Activated CD4-positive, alpha-beta T cell treated with anti-CD3 and anti-CD28 coated beads, Interleukin-2, amount 10 ng/mL, durations not matched to agents 7 days and 5 days (primary cell): ENCODE measurements around the gene SIT1. TPM values are rescaled to one million over a fixed set of nuclear protein-coding genes. Genes with fewer than 3 reads are reported as not detected.
A peak's percentile ranks its signal among the peaks of the same experiment; 100 is the strongest.

ENCODE experiments used
- CTCF ChIA-PET: fragments of 350-600 bp; sonication (Branson Sonifier 250); formaldehyde crosslinking; loops from one replicate; lab custom pipeline; 2021; ENCODE audit warnings: antibody characterized with exemption; lab: Charles Lee
- POLR2A ChIA-PET: fragments of 350-600 bp; sonication (Branson Sonifier 250); formaldehyde crosslinking; loops from one replicate; lab custom pipeline; 2021; ENCODE audit warnings: antibody characterized with exemption; lab: Charles Lee
- DNase-seq: peaks from one replicate; pipeline ENCODE4 v3.0.0-alpha.2; 2020
- H3K27ac Mint-ChIP-seq: one replicate; pipeline ENCODE4 v1.8.0; 2021; ENCODE audit warnings: mild to moderate bottlenecking, moderate library complexity, mixed read lengths
- H3K27me3 Mint-ChIP-seq: one replicate; pipeline ENCODE4 v1.8.0; 2021; ENCODE audit warnings: mixed read lengths
- H3K36me3 Mint-ChIP-seq: one replicate; pipeline ENCODE4 v1.8.0; 2021; ENCODE audit warnings: low read depth, mixed read lengths
- H3K4me1 Mint-ChIP-seq: one replicate; pipeline ENCODE4 v1.8.0; 2021; ENCODE audit warnings: mixed read lengths
- H3K4me3 Mint-ChIP-seq: one replicate; pipeline ENCODE4 v1.8.0; 2021; ENCODE audit warnings: mild to moderate bottlenecking, moderate library complexity, mixed read lengths
- H3K9me3 Mint-ChIP-seq: one replicate; pipeline ENCODE4 v1.8.0; 2021; ENCODE audit warnings: mixed read lengths
- total RNA-seq, 2 experiments: library from RNA; stranded (reverse); gene quantifications; one replicate each; pipeline ENCODE4 v1.2.3, GENCODE V29; 2021

Gene SIT1
- total RNA-seq, 2 experiments from 2014 or later = 195 to 202 TPM

- H3K27ac Mint-ChIP-seq = peak overlapping the region; percentile 88
- H3K4me3 Mint-ChIP-seq = peak overlapping the region; percentile 85
- no peak for DNase-seq
- POLR2A ChIA-PET = interaction anchor here (0.6 kb wide), 1 partner anchor 62 kb away, joined by 3 read pairs; no protein-coding TSS in a partner anchor
- H3K27me3 Mint-ChIP-seq = no peaks in the 10 kb centered on the region
- CTCF ChIA-PET = interaction anchor here (0.6 to 7.2 kb wide), 14 partner anchors 8 to 1769 kb away, joined by 3 to 74 read pairs (median 5); partner anchors contain the start of genes CA9, CREB3, SIT1 and TLN1
- H3K9me3 Mint-ChIP-seq = peaks cover 4% of the 10 kb centered on the region
- peaks cover 58% of the 10 kb centered on the region for H3K4me1 Mint-ChIP-seq
- peaks cover 25% of the 10 kb centered on the region for H3K36me3 Mint-ChIP-seq
Measured at GRCh38 chr9:35665471-35665818, 14.7 kb upstream of the SIT1 start.

- Mint-ChIP-seq H3K27me3 (no peaks in the 10 kb centered on the region), H3K36me3 (peaks cover 31% of the 10 kb centered on the region), H3K4me1 (peaks cover 64% of the 10 kb centered on the region), H3K4me3 (peak within 1 kb of the TSS; percentile 85), H3K9me3 (peaks cover 4% of the 10 kb centered on the region), H3K27ac (peak within 1 kb of the TSS; percentile 88)
- POLR2A ChIA-PET = interaction anchor here (0.7 to 1.1 kb wide), 2 partner anchors 17 to 64 kb away, joined by 3 to 4 read pairs; no protein-coding TSS in a partner anchor
- CTCF ChIA-PET = interaction anchor here (0.7 to 7.2 kb wide), 18 partner anchors 8 to 126 kb away, joined by 3 to 74 read pairs (median 4); partner anchors contain the start of genes CA9, CREB3, GBA2 and RGP1
- peak; percentile 76 for DNase-seq
Measured at GRCh38 chr9:35664531-35665470, 14.1 kb upstream of the SIT1 start, which contains the start of gene ARHGEF39. Gene ARHGEF39 (minus strand): TSS chr9:35665195. CDS start chr9:35665169, 26 bp downstream.

GRCh38 chr9:35662437-35662836, 11.7 kb upstream of the SIT1 start:
- POLR2A ChIA-PET = interaction anchor here (0.6 kb wide), 1 partner anchor 82 kb away, joined by 3 read pairs; no protein-coding TSS in a partner anchor
- H3K4me3 Mint-ChIP-seq = peak overlapping the region; percentile 50

GRCh38 chr9:35661756-35662350, 11.1 kb upstream of the SIT1 start:
- ChIA-PET POLR2A (interaction anchor here (0.5 to 1.0 kb wide), 3 partner anchors 8 to 81 kb away, joined by 3 to 4 read pairs (median 3); no protein-coding TSS in a partner anchor), CTCF (interaction anchor here (1.3 to 7.2 kb wide), 5 partner anchors 14 to 95 kb away, joined by 5 to 74 read pairs (median 5); partner anchors contain the start of gene SIT1)

More at GRCh38 chr9:35662437-35662836, 11.7 kb upstream of the SIT1 start:
- Mint-ChIP-seq H3K36me3 (peaks cover 42% of the 10 kb centered on the region), H3K4me1 (peaks cover 80% of the 10 kb centered on the region), H3K27me3 (peaks cover 4% of the 10 kb centered on the region), H3K9me3 (peaks cover 3% of the 10 kb centered on the region), H3K27ac (peak overlapping the region; percentile 76)
- no peak for DNase-seq
- CTCF ChIA-PET = interaction anchor here (1.3 to 7.2 kb wide), 3 partner anchors 14 to 66 kb away, joined by 5 to 74 read pairs (median 7); partner anchors contain the start of gene SIT1

GRCh38 chr9:35660966-35661415, 10.3 kb upstream of the SIT1 start:
- H3K4me3 Mint-ChIP-seq = peak overlapping the region; percentile 26
- peaks cover 4% of the 10 kb centered on the region for H3K27me3 Mint-ChIP-seq
- no peak for DNase-seq
- no peaks in the 10 kb centered on the region for H3K9me3 Mint-ChIP-seq
- H3K27ac Mint-ChIP-seq = peak overlapping the region; percentile 54
- H3K36me3 Mint-ChIP-seq = peaks cover 42% of the 10 kb centered on the region
- H3K4me1 Mint-ChIP-seq = peaks cover 87% of the 10 kb centered on the region
- ChIA-PET POLR2A (interaction anchor here (1.0 kb wide), 1 partner anchor 9 kb away, joined by 4 read pairs; no protein-coding TSS in a partner anchor), CTCF (interaction anchor here (1.0 to 7.2 kb wide), 7 partner anchors 13 to 129 kb away, joined by 3 to 74 read pairs (median 5); partner anchors contain the start of gene SIT1)

More at GRCh38 chr9:35661756-35662350, 11.1 kb upstream of the SIT1 start:
- peaks cover 86% of the 10 kb centered on the region for H3K4me1 Mint-ChIP-seq
- H3K9me3 Mint-ChIP-seq = no peaks in the 10 kb centered on the region
- H3K27ac Mint-ChIP-seq = peak overlapping the region; percentile 76
- peak overlapping the region; percentile 50 for H3K4me3 Mint-ChIP-seq
- DNase-seq = peak; percentile 40
- H3K27me3 Mint-ChIP-seq = peaks cover 4% of the 10 kb centered on the region
- H3K36me3 Mint-ChIP-seq = peaks cover 42% of the 10 kb centered on the region

- Mint-ChIP-seq H3K4me1 (peaks cover 80% of the 10 kb centered on the region), H3K27me3 (peaks cover 4% of the 10 kb centered on the region), H3K4me3 (peak overlapping the region; percentile 93), H3K9me3 (no peaks in the 10 kb centered on the region), H3K27ac (peak overlapping the region; percentile 82), H3K36me3 (peaks cover 42% of the 10 kb centered on the region)
- CTCF ChIA-PET = interaction anchor here (0.7 to 4.9 kb wide), 14 partner anchors 11 to 97 kb away, joined by 3 to 60 read pairs (median 7); partner anchors contain the start of genes CREB3, GBA2, RGP1 and TESK1
- no peak for DNase-seq
- POLR2A ChIA-PET = no interaction called here
Measured at GRCh38 chr9:35659340-35659739, 8.6 kb upstream of the SIT1 start.

GRCh38 chr9:35658968-35659220, 8.2 kb upstream of the SIT1 start:
- H3K4me3 Mint-ChIP-seq = peak overlapping the region; percentile 93
- no peak for DNase-seq
- H3K36me3 Mint-ChIP-seq = peaks cover 42% of the 10 kb centered on the region
- ChIA-PET POLR2A (no interaction called here), CTCF (interaction anchor here (0.7 to 4.9 kb wide), 16 partner anchors 11 to 97 kb away, joined by 3 to 60 read pairs (median 6); partner anchors contain the start of genes CREB3, GBA2, RGP1 and TESK1)
- H3K27me3 Mint-ChIP-seq = peaks cover 4% of the 10 kb centered on the region
- peaks cover 77% of the 10 kb centered on the region for H3K4me1 Mint-ChIP-seq
- peak overlapping the region; percentile 82 for H3K27ac Mint-ChIP-seq
- H3K9me3 Mint-ChIP-seq = no peaks in the 10 kb centered on the region

GRCh38 chr9:35658137-35658967, 7.6 kb upstream of the SIT1 start, which contains the start of gene CCDC107:
Gene CCDC107 (plus strand): TSS chr9:35658292. CDS start chr9:35658380, 88 bp downstream.
- H3K4me3 Mint-ChIP-seq = peak within 1 kb of the TSS; percentile 93
- H3K4me1 Mint-ChIP-seq = peaks cover 71% of the 10 kb centered on the region
- CTCF ChIA-PET = interaction anchor here (0.6 to 4.9 kb wide), 35 partner anchors 9 to 224 kb away, joined by 3 to 60 read pairs (median 5); partner anchors contain the start of genes CREB3, GBA2, RGP1 and TESK1
- no peaks in the 10 kb centered on the region for H3K9me3 Mint-ChIP-seq
- DNase-seq = peak; percentile 80
- peak within 1 kb of the TSS; percentile 99 for H3K27ac Mint-ChIP-seq
- POLR2A ChIA-PET = interaction anchor here (0.9 kb wide), 1 partner anchor 91 kb away, joined by 3 read pairs; the partner anchor contains the start of genes GBA2 and RGP1
- peaks cover 41% of the 10 kb centered on the region for H3K36me3 Mint-ChIP-seq
- peaks cover 4% of the 10 kb centered on the region for H3K27me3 Mint-ChIP-seq

GRCh38 chr9:35657546-35658136, 6.9 kb upstream of the SIT1 start, which contains the start of gene RMRP:
Gene RMRP (minus strand): TSS chr9:35658019.
- H3K27ac Mint-ChIP-seq = peak within 1 kb of the TSS; percentile 99
- H3K27me3 Mint-ChIP-seq = peaks cover 4% of the 10 kb centered on the region
- CTCF ChIA-PET = interaction anchor here (0.6 to 4.9 kb wide), 28 partner anchors 8 to 225 kb away, joined by 3 to 60 read pairs (median 5); partner anchors contain the start of genes CREB3, GBA2, RGP1 and TESK1
- DNase-seq = peak; percentile 91
- no peaks in the 10 kb centered on the region for H3K9me3 Mint-ChIP-seq
- peaks cover 64% of the 10 kb centered on the region for H3K4me1 Mint-ChIP-seq
- peak within 1 kb of the TSS; percentile 93 for H3K4me3 Mint-ChIP-seq
- POLR2A ChIA-PET = interaction anchor here (0.9 kb wide), 1 partner anchor 92 kb away, joined by 3 read pairs; the partner anchor contains the start of genes GBA2 and RGP1
- H3K36me3 Mint-ChIP-seq = peaks cover 37% of the 10 kb centered on the region

GRCh38 chr9:35656831-35657545, 6.3 kb upstream of the SIT1 start:
- ChIA-PET CTCF (interaction anchor here (0.7 to 4.9 kb wide), 20 partner anchors 8 to 159 kb away, joined by 3 to 60 read pairs (median 6); partner anchors contain the start of genes CREB3, GBA2, RGP1 and TESK1), POLR2A (no interaction called here)
- peak overlapping the region; percentile 93 for H3K4me3 Mint-ChIP-seq
- no peak for DNase-seq
- H3K36me3 Mint-ChIP-seq = peaks cover 30% of the 10 kb centered on the region
- H3K4me1 Mint-ChIP-seq = peaks cover 60% of the 10 kb centered on the region
- H3K9me3 Mint-ChIP-seq = no peaks in the 10 kb centered on the region
- H3K27ac Mint-ChIP-seq = peak overlapping the region; percentile 99
- peaks cover 4% of the 10 kb centered on the region for H3K27me3 Mint-ChIP-seq
